Natural killer cell treated with Interleukin-12 subunit alpha and Interleukin-12 subunit beta and Interleukin-15 and Interleukin-18, amount 100 ng/mL, for 72 hours (primary cell): ENCODE measurements around the gene FOXN1. TPM values are rescaled to one million over a fixed set of nuclear protein-coding genes. Genes with fewer than 3 reads are reported as not detected.

ENCODE experiments used
- ATAC-seq, 2 donors: fragments of 150-1000 bp; cut with Tn5 transposase in 1 of 2; sonication (Bioruptor Pico), chemical (Tn5 transposase) in 1 of 2; 2 replicates each; pipeline ENCODE4 v1.10.0; 2021
- DNase-seq: peaks from one replicate; pipeline ENCODE4 v3.0.0; 2022; ENCODE audit warnings: low spot score
- H3K27ac Mint-ChIP-seq, 2 donors: 1 replicate in 1 of 2; 2 replicates in 1 of 2; pipeline ENCODE4 v1.8.0; 2022; ENCODE audit warnings: mixed read lengths in 2 of 2, mild to moderate bottlenecking in 1 of 2, moderate library complexity in 1 of 2
- H3K27me3 Mint-ChIP-seq, 2 donors: 1 replicate in 1 of 2; 2 replicates in 1 of 2; pipeline ENCODE4 v1.8.0; 2022; ENCODE audit warnings: mixed read lengths in 2 of 2
- H3K36me3 Mint-ChIP-seq: one replicate; pipeline ENCODE4 v1.8.0; 2022; ENCODE audit warnings: mixed read lengths
- H3K4me1 Mint-ChIP-seq, 2 donors: 1 replicate in 1 of 2; 2 replicates in 1 of 2; pipeline ENCODE4 v1.8.0; 2022; ENCODE audit warnings: low read depth in 2 of 2, mixed read lengths in 2 of 2, mild to moderate bottlenecking in 1 of 2
- H3K4me3 Mint-ChIP-seq: one replicate; pipeline ENCODE4 v1.8.0; 2022; ENCODE audit warnings: mixed read lengths
- H3K9me3 Mint-ChIP-seq: 2 replicates; pipeline ENCODE4 v1.8.0; 2022; ENCODE audit warnings: mixed read lengths
- total RNA-seq, 2 donors: library from RNA; stranded (reverse); gene quantifications; one replicate each; pipeline ENCODE4 v1.2.3, GENCODE V29; 2022

The FOXN1 gene
- total RNA-seq, 2 donors from 2014 or later = not detected

DNA sequence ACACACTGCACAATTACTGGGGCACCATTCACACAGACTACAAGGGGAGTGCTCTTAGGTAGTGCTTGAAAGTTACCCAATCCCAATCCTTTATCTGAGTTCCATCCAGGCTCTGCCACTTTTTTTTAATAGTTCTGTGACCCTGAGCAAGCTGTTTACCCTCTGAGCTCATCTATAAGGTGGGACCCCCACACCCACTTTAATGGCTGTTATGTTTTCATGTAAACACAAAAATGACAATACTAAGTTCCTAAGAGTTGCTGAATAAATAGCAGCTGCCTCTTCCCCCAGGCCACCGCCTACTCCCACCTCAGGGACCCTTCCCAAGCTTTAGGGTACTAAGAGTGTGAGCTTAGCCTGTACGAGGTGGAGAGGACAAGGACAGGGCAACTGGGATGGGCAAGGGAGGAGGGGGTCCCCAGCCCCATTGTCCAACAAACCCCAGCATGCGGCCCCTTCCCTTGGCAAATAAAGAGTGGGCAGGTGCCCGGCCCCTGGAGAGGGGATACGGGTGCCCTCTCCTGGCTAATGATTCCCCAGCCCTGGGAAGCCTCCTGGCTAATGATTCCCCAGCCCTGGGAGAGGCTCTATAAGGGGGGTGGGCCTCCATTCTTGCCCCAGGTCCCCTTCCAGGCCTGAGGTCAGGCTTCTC is 18.1 kb upstream of the FOXN1 start:
- no peak overlapping the region for H3K4me3 Mint-ChIP-seq
- peaks cover 8 to 9% of the 10 kb centered on the region in 2 donors for H3K4me1 Mint-ChIP-seq
- ATAC-seq = no peak
- no peak overlapping the region for H3K27ac Mint-ChIP-seq
- H3K9me3 Mint-ChIP-seq = no peaks in the 10 kb centered on the region
- no peak for DNase-seq
- no peaks in the 10 kb centered on the region for H3K36me3 Mint-ChIP-seq
- peaks cover 8 to 10% of the 10 kb centered on the region in 2 donors for H3K27me3 Mint-ChIP-seq

DNA sequence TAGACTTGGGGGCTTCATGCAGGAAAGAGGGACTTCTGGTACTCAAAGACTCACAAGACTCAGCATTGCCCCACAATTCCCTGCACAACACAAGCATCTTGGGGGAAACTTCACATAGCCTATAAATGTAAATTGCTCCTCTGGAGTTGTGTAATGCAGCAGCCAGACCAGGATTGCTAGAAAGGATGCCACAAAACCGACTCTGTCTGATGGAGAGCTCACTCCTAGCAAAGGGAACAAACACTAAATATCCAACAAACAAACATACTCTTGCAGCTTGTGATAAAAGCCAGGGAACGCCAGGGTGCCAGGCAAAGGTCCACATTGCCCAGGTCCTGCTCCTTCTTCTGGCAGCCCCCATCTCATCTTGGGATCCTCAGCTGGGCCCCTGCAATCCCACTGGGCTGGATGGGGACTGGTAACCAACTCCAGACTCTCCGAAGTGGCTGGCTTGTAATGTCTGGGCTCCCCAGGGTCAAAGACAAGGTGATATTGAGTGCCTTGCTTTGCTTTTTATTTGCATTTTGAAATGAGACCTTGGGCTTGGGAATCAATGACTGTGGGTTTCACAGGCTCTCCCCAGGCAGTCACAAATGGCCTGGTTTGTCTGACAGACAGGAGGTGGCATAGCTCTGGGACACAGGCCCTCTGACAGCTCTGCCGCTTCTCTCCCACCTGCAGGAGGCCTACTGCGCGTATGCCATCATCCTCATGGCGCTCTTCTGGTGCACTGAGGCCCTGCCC is 17.4 kb upstream of the FOXN1 start:
- DNase-seq (no peak), ATAC-seq (no peak)
- Mint-ChIP-seq H3K27ac (no peak overlapping the region), H3K9me3 (no peaks in the 10 kb centered on the region), H3K4me3 (no peak overlapping the region), H3K4me1 (peaks cover 8 to 9% of the 10 kb centered on the region in 2 donors), H3K27me3 (peaks cover 8 to 10% of the 10 kb centered on the region in 2 donors), H3K36me3 (no peaks in the 10 kb centered on the region)

DNA sequence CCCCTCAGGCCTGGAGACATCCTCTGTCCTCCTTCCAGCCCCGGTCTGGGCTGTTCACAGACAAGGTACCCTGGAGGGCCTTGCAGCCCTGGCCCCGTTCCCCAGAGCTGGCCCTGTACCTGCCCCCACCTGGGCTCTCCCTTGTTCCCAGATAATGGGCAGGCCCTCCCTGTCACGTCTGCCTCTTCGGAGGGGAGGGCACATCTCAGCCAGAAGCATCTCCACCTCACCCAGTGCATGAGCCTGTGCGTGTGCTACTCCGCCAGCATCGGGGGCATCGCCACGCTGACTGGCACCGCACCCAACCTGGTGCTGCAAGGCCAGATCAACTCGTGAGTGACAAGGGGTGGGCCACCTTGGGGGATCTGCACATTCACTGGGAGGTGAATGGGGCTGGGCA is 14.9 kb upstream of the FOXN1 start:
- H3K4me1 Mint-ChIP-seq = no peaks in the 10 kb centered on the region
- DNase-seq = no peak
- H3K36me3 Mint-ChIP-seq = no peaks in the 10 kb centered on the region
- peaks cover 5 to 8% of the 10 kb centered on the region in 2 donors for H3K27me3 Mint-ChIP-seq
- H3K4me3 Mint-ChIP-seq = no peak overlapping the region
- no peak for ATAC-seq
- H3K9me3 Mint-ChIP-seq = no peaks in the 10 kb centered on the region
- H3K27ac Mint-ChIP-seq = no peak overlapping the region

GRCh38 chr17:28491860-28492259 is 14.3 kb upstream of the FOXN1 start:
- Mint-ChIP-seq H3K27me3 (peaks cover 5 to 8% of the 10 kb centered on the region in 2 donors), H3K9me3 (no peaks in the 10 kb centered on the region), H3K4me1 (no peaks in the 10 kb centered on the region), H3K27ac (no peak overlapping the region), H3K36me3 (no peaks in the 10 kb centered on the region), H3K4me3 (no peak overlapping the region)
- no peak for ATAC-seq
- no peak for DNase-seq

DNA sequence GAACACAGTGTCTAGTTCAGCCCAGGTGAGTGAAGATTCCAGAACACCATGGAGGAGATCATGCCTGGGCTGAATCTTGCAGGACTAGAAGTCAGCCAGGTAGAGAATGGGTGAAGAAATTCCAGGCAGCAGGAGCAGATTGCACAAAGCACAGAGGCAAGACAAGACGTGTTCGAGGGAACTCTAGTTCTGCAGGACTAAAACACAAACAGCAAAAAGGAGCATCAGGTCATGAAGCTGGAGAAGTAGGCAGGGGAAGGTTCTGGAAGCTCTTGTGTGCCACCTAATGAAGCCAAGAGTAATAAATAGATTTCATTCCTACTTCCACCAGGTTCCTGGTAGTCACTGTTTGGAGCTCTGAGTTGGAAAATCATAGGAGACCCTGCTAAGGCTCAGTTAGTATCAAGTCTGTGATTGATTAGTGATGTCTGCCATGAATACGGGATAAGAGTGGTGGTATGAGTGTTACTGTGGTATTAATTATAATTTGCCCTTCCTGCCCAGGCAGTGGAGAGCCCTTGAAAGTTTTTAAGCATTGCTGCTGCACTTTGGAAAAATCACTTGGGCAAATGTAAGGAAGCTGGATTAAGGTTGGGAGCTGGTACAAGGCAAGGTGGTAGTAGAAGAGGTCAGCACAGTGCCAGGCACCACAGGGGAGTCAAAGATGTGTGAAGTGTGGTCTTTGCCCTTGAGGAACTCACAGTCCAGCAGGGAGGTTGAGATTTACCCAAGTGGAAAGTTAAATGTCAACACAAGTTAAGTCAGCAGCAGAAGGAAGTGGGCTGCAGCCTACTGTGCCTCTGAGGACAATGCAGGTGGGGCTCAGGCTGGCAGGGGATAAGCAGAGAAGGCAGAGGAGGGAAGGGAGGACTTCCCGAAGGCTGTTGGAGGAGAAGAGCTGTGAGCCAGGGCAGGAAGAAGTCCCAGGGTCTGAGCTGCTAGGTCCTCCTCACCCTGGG is 13.5 kb upstream of the FOXN1 start:
- ATAC-seq (no peak), DNase-seq (no peak)
- Mint-ChIP-seq H3K27me3 (peaks cover 5 to 8% of the 10 kb centered on the region in 2 donors), H3K27ac (no peak overlapping the region), H3K4me1 (no peaks in the 10 kb centered on the region), H3K36me3 (no peaks in the 10 kb centered on the region), H3K9me3 (no peaks in the 10 kb centered on the region), H3K4me3 (no peak overlapping the region)

DNA sequence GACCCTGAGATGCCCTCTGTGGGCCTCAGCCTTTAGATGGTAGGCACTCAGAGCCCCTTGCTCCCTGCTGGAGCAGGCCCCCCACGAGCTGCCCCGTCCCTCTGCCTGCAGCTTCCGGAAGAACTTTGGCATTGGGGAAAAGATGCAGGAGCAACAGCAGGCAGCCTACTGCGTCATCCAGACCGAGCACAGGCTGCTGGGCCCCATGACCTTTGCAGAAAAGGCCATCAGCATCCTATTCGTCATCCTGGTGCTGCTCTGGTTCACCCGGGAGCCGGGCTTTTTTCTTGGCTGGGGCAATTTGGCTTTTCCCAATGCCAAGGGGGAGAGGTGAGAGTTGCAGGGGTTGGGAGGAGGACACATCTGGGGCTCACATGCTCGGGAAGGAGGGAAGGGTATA is 12.7 kb upstream of the FOXN1 start:
- ATAC-seq (no peak), DNase-seq (no peak)
- no peak overlapping the region for H3K27ac Mint-ChIP-seq
- H3K4me3 Mint-ChIP-seq = no peak overlapping the region
- H3K36me3 Mint-ChIP-seq = no peaks in the 10 kb centered on the region
- H3K4me1 Mint-ChIP-seq = no peaks in the 10 kb centered on the region
- H3K9me3 Mint-ChIP-seq = no peaks in the 10 kb centered on the region
- H3K27me3 Mint-ChIP-seq = peaks cover 5 to 8% of the 10 kb centered on the region in 2 donors

DNA sequence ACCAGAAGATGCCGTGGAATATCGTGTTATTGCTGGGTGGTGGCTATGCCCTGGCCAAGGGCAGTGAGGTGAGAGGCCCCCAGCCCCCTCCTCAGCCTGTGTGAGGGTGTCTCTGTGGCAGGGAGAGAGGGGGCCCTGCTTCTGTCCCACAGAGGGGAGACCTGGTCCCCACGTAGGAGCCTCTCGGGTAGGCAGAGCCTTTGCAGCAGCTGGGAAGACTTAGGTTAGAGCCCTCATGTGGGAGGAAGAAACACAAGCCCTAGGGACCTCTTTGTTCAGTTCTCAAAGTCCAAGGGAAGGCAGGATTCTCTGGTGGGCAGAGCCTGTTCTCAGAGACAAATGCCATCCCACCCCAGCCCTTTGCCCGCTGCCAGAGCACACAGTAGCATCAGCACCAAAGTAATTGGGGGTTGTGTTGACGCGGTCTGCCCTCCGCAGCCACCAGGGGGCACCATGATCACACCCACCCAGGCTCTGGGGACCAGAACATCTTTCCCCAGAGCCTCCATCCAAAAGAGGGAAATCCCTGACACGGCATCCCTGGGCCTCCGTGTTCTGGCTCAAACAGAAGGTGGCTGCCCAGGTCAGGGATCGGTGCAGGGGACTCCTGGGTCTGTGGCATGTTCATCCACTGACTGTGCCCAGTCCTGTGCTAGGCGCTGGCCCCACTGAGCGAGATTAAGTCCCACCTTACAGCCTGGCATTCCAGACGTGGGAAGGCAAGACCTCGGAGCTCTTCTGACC is 11.5 kb upstream of the FOXN1 start:
- Mint-ChIP-seq H3K4me1 (no peaks in the 10 kb centered on the region), H3K4me3 (no peak overlapping the region), H3K36me3 (no peaks in the 10 kb centered on the region), H3K9me3 (no peaks in the 10 kb centered on the region), H3K27ac (no peak overlapping the region), H3K27me3 (peaks cover 5 to 8% of the 10 kb centered on the region in 2 donors)
- ATAC-seq (peak; percentile 68 to 72), DNase-seq (peak; percentile 77)

DNA sequence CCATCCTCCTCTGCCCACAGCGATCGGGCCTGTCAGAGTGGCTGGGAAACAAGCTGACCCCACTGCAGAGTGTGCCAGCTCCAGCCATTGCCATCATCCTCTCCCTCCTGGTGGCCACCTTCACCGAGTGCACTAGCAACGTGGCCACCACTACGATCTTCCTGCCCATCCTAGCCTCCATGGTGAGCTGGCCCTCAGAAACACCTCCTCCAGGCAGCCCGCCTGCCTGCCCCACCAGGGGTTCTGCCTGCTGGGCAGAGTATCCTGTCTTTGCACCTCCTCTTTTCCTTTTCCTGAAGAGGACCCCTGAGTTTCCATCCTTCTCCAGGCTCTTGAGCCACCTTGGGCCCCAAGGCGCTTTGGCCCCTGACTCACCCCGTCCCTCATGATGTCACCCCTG is 10.5 kb upstream of the FOXN1 start:
- Mint-ChIP-seq H3K36me3 (no peaks in the 10 kb centered on the region), H3K27me3 (peaks cover 5 to 8% of the 10 kb centered on the region in 2 donors), H3K4me3 (no peak overlapping the region), H3K9me3 (no peaks in the 10 kb centered on the region), H3K4me1 (no peaks in the 10 kb centered on the region), H3K27ac (no peak overlapping the region)
- DNase-seq (no peak), ATAC-seq (no peak)

DNA sequence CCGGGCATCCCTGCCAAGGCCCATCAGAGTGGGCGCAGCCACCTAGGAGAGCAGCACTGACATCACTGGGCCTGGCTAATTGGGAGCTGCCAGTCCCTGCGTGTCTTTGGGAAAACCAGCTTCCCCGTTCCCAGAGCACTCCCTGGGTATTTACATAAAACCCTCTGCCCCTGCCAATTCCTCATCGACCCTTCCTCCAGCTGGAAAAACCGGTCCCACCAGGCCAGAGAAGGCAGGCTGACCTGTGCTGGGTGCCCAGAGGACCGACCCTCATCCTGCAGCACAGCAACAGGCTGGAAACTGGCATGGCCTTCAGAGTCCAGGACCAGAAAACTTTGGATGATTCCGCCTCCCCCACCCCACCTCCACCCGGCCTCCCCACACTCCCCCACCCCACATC is 8.2 kb upstream of the FOXN1 start:
- H3K9me3 Mint-ChIP-seq = no peaks in the 10 kb centered on the region
- H3K27ac Mint-ChIP-seq = no peak overlapping the region
- no peaks in the 10 kb centered on the region for H3K36me3 Mint-ChIP-seq
- H3K4me3 Mint-ChIP-seq = no peak overlapping the region
- ATAC-seq = no peak
- no peaks in the 10 kb centered on the region for H3K4me1 Mint-ChIP-seq
- DNase-seq = no peak
- peaks cover under 1 to 1% of the 10 kb centered on the region in 2 donors for H3K27me3 Mint-ChIP-seq

DNA sequence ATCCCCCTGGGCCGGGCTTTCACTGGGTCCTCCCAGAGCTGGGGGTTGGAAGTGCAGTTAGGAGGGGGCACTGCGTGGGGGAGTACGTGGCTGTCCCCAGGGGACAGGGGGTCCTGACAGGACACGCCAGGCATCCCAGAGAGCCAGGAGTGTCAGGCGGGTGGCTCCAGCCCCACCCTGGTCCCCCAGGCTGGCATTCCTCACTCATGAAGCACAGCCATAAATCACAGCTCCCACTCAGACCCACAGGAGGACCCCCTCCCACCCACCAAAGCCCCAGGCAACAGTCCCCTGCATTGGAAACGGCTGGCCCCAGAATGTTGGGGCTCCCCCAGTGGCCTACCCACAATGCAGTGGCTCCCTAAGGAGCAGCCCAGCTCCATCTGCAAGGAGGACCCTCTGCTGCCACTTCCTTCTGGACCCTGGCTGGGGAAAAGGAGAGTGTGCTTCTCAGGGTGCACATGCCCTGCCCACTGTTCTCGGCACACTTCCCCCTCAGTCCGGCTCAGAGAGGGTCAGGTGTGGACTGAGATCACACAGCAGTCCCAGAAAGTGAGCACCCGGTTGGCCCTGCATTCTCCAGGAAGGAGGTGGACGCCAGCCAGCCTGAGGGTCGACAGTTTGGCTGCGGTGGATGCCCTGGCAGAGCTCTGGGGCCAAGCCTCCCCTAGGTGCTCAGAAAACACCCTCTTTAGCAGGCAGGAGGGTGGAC is 7.3 kb upstream of the FOXN1 start:
- ATAC-seq (no peak), DNase-seq (no peak)
- Mint-ChIP-seq H3K27me3 (peaks cover 0 to 1% of the 10 kb centered on the region in 2 donors), H3K9me3 (no peaks in the 10 kb centered on the region), H3K36me3 (no peaks in the 10 kb centered on the region), H3K27ac (no peak overlapping the region), H3K4me3 (no peak overlapping the region), H3K4me1 (no peaks in the 10 kb centered on the region)

DNA sequence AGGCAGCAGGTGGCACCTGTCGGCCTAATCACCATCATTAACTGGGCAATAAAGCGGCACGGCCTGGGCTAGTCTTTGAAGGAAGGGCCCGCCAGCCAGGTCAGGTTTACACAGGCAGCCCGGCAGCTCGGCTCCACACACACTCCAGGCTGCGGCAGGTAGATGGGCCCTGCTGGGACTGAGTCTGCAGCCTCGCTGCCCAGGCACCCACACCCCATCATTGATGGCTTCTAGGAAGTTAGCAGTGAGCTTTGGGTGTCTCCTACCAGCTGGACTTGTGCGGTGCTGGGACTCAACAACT is 6.8 kb upstream of the FOXN1 start:
- ATAC-seq (no peak), DNase-seq (no peak)
- H3K4me3 Mint-ChIP-seq = no peak overlapping the region
- H3K36me3 Mint-ChIP-seq = no peaks in the 10 kb centered on the region
- H3K27me3 Mint-ChIP-seq = peaks cover 4 to 6% of the 10 kb centered on the region in 2 donors
- H3K4me1 Mint-ChIP-seq = no peaks in the 10 kb centered on the region
- H3K9me3 Mint-ChIP-seq = no peaks in the 10 kb centered on the region
- H3K27ac Mint-ChIP-seq = no peak overlapping the region

- H3K36me3 Mint-ChIP-seq = no peaks in the 10 kb centered on the region
- no peak overlapping the region for H3K27ac Mint-ChIP-seq
- no peak for ATAC-seq
- H3K27me3 Mint-ChIP-seq = peaks cover 5 to 7% of the 10 kb centered on the region in 2 donors
- H3K4me1 Mint-ChIP-seq = no peaks in the 10 kb centered on the region
- no peaks in the 10 kb centered on the region for H3K9me3 Mint-ChIP-seq
- DNase-seq = no peak
- H3K4me3 Mint-ChIP-seq = no peak overlapping the region
These were observed 6.3 kb upstream of the FOXN1 start for GRCh38 chr17:28499684-28500357.
